ENCODE measurements around the gene YTHDC1. TPM values are rescaled to one million over a fixed set of nuclear protein-coding genes. Genes with fewer than 3 reads are reported as not detected.

Gene YTHDC1
- total RNA-seq, 1 donor from 2014 or later = 46.1 TPM

DNA sequence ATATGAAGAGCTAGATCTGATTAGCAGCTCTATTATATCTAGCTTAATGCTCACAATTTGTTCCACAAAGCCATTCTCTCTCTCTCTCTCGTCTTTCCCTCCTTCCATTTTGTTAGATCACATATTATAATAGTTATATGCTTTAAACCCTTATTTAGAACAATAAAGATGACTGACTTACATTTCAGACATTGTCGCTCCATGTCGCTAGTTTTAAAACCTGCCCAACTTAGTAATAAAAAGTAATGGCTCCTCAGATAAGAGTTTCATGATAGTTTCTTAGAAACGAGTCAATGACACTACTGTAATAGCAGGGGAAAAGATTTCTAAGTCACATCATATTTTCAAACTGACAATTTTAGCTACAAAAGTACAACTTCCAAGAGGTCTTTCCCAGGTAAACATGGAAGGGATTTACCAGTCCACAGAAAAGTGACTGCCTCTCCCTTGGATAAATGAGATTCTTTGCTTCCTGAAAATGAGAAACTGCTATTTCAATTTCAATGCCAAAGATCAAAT, 38.5 kb upstream of the YTHDC1 start:
- DNase-seq (ENCODE audit: low read depth) = no peak
- H3K27me3 ChIP-seq (ENCODE audit: control insufficient read depth, insufficient read depth, low read length) = no peaks in the 10 kb centered on the region
- no peaks in the 10 kb centered on the region for H3K36me3 ChIP-seq (ENCODE audit: control insufficient read depth, insufficient read depth, low read length)
- H3K4me3 ChIP-seq (ENCODE audit: low read depth, low read length) = no peak overlapping the region
- TF ChIP-seq, protein P1, sequence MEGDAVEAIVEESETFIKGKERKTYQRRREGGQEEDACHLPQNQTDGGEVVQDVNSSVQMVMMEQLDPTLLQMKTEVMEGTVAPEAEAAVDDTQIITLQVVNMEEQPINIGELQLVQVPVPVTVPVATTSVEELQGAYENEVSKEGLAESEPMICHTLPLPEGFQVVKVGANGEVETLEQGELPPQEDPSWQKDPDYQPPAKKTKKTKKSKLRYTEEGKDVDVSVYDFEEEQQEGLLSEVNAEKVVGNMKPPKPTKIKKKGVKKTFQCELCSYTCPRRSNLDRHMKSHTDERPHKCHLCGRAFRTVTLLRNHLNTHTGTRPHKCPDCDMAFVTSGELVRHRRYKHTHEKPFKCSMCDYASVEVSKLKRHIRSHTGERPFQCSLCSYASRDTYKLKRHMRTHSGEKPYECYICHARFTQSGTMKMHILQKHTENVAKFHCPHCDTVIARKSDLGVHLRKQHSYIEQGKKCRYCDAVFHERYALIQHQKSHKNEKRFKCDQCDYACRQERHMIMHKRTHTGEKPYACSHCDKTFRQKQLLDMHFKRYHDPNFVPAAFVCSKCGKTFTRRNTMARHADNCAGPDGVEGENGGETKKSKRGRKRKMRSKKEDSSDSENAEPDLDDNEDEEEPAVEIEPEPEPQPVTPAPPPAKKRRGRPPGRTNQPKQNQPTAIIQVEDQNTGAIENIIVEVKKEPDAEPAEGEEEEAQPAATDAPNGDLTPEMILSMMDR (IDR thresholded peaks at IDR 0.05; ENCODE audit: insufficient read depth, low read length, poor library complexity, severe bottlenecking) = no peak

DNA sequence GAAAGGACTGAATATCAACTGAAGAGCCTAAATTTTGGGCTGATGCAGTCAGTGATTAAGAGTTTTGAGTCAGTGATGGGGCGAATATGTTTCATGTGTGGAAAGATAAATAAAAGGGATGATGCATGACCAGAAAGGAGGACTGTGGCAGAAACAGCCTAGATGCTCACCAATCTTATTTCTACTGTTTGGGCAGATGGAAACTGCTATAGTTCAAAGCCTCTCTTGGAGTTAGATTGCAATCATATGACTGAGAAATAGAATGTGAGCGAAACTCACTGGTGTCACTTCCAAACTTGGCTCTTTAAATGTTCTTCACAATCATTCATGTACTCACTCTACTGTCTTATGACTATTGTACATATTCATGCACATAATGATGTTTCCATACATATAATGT, 35.4 kb upstream of the YTHDC1 start:
- Histone ChIP-seq H3K36me3 (ENCODE audit: control insufficient read depth, insufficient read depth, low read length) (no peaks in the 10 kb centered on the region), H3K4me3 (ENCODE audit: low read depth, low read length) (no peak overlapping the region), H3K27me3 (ENCODE audit: control insufficient read depth, insufficient read depth, low read length) (no peaks in the 10 kb centered on the region)
- TF ChIP-seq, protein P1 (IDR thresholded peaks at IDR 0.05; ENCODE audit: insufficient read depth, low read length, poor library complexity, severe bottlenecking) = no peak
- DNase-seq (ENCODE audit: low read depth) = no peak

DNA sequence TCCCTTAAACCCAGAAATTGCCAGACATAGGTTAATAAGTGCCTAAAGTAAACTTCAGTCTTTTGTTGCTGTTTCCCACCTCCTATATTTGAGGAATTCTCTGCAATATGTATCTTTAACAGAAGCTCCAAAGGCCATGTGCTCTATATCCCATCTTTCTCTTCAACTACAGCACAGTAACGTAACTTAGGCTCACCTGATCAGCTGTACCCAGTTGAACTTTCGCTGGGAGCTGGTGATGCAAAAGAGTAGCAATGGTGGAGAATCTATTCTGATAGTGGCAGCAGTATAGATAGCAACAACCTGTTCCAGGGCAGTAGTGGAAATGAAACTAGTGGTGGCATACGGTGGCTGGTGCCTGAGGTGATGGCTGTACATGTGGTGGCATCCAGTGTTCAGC, 33.2 kb upstream of the YTHDC1 start:
- Histone ChIP-seq H3K27me3 (ENCODE audit: control insufficient read depth, insufficient read depth, low read length) (no peaks in the 10 kb centered on the region), H3K4me3 (ENCODE audit: low read depth, low read length) (no peak overlapping the region), H3K36me3 (ENCODE audit: control insufficient read depth, insufficient read depth, low read length) (no peaks in the 10 kb centered on the region)
- DNase-seq (ENCODE audit: low read depth) = no peak
- TF ChIP-seq, protein P1 (IDR thresholded peaks at IDR 0.05; ENCODE audit: insufficient read depth, low read length, poor library complexity, severe bottlenecking) = no peak

DNA sequence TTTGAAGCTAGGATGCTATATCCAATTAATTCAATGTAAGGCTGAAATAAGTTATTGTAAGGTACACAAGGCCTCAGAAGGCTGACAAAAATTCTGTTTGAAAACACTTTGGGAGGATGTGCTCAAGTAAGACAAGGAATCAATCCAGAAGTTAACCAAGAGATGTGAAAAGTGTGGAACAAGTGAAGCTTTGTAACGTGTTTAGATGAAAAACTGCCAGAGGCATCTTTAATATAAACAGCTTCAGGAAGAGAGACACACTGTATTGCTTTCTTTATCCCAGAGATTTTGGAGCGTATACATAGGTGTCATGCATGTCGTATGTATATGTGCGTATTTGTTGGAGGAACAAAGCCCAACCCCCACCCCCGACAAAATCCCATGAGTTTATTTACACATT, 28.3 kb upstream of the YTHDC1 start:
- Histone ChIP-seq H3K27me3 (ENCODE audit: control insufficient read depth, insufficient read depth, low read length) (no peaks in the 10 kb centered on the region), H3K4me3 (ENCODE audit: low read depth, low read length) (no peak overlapping the region), H3K36me3 (ENCODE audit: control insufficient read depth, insufficient read depth, low read length) (no peaks in the 10 kb centered on the region)
- TF ChIP-seq, protein P1 (IDR thresholded peaks at IDR 0.05; ENCODE audit: insufficient read depth, low read length, poor library complexity, severe bottlenecking) = no peak
- DNase-seq (ENCODE audit: low read depth) = no peak

DNA sequence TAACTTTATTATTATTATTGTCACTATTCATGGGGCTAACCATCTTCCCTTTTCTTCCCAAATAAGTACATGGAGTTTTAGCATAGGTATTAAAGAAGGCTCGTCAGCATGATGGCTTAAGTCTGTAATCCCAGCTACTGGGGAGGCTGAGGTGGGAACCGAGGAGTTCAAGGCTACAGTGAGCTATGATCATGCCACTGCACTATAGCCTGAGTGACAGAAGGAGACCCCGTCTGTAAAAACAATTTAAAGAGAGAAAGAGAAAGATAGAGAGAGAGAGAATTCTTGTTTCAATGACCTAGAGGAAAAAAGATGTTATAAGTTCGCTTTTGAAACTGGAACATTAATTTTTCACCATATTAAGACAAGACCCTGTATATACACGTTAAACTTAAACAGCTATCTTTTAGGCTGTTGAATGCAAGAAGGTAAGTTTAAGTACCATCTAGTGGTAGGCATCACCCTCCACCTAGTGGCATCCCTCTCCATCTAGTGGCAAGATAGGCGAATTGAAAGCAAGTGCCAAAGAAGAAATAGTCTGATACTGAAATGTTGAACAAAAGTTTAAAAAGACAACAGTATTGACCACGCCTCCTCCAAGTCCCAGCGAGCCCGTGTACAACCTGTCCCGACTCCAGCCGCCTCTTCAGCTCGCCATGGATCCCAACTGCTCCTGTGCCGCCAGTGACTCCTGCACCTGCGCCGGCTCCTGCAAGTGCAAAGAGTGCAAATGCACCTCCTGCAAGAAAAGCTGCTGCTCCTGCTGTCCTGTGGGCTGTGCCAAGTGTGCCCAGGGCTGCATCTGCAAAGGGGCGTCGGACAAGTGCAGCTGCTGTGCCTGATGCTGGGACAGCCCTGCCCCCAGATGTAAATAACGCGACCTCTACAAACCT, 26.0 kb upstream of the YTHDC1 start:
- H3K27me3 ChIP-seq (ENCODE audit: control insufficient read depth, insufficient read depth, low read length) = no peaks in the 10 kb centered on the region
- H3K36me3 ChIP-seq (ENCODE audit: control insufficient read depth, insufficient read depth, low read length) = no peaks in the 10 kb centered on the region
- H3K4me3 ChIP-seq (ENCODE audit: low read depth, low read length) = peak overlapping the region; percentile 34
- peak; percentile 41 for DNase-seq (ENCODE audit: low read depth)
- TF ChIP-seq, protein P1 (IDR thresholded peaks at IDR 0.05; ENCODE audit: insufficient read depth, low read length, poor library complexity, severe bottlenecking) = peak; percentile 91
